ENCODE data around the gene IFI44L. TPM values are rescaled to one million over a fixed set of nuclear protein-coding genes. Genes with fewer than 3 reads are reported as not detected.

Gene IFI44L
- 0.65 and 1.4 TPM in 2 replicates for total RNA-seq

GRCh38 chr1:78619803-78620579 is at the start of gene IFI44L:
IFI44L (plus strand) TSS chr1:78620448; CDS start chr1:78627916, 7,468 bp downstream.

DNA sequence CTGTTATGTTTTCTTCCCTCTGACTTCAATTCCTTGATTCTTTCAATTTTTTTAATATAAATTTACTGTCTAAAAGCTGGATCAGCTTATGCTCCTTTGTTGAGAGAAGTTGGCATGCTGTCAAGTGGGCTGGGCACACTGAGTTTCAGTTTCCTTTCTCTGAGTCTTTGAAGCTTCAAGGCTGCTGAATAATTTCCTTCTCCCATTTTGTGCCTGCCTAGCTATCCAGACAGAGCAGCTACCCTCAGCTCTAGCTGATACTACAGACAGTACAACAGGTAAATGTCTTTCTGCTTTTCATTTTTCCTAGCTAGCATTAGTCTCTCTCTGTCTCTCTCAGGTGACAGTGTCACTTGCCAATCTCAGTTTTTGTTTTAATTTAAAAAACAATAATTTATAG is 29.4 kb downstream of the IFI44L start, which contains the start of gene IFI44:
Gene IFI44 (plus strand): TSS at position 204 of the 400 bp plus-strand sequence. CDS start 365 bp downstream, outside the sequence.

Other genes starting within 250 kb of the IFI44L start
- gene PTGFR, start 129.5 kb upstream of the IFI44L start, total RNA-seq: 0.33 and 0.63 TPM in 2 replicates
- 0.49 and 1.3 TPM in 2 replicates for gene IFI44, start 29.4 kb downstream of the IFI44L start, total RNA-seq